ENCODE measurements around the gene BRD4. TPM values are rescaled to one million over a fixed set of nuclear protein-coding genes. Genes with fewer than 3 reads are reported as not detected.

BRD4 gene
- total and polyA plus RNA-seq, 2 of the 13 experiments (the other 11 are each of a cell fraction or from before 2014, with no cell fraction given), result 10.5 to 11.4 TPM

- TF ChIP-seq PRDM10 (CRISPR knock-in tag; IDR thresholded peaks at IDR 0.05; ENCODE audit: low read depth), result no peak
- no peak for TF ChIP-seq AFF4 (CRISPR knock-in tag; IDR thresholded peaks at IDR 0.05)
- TF ChIP-seq SMAD3 (CRISPR knock-in tag; IDR thresholded peaks at IDR 0.05), result 0 out of 2 replicates have a peak, but pooled peaks have one; percentile 20
- 0 out of 2 replicates have a peak, but pooled peaks have one; percentile 7 for TF ChIP-seq PAX8 (CRISPR knock-in tag; IDR thresholded peaks at IDR 0.05; ENCODE audit: borderline replicate concordance)
- no peak for TF ChIP-seq KMT2A (CRISPR knock-in tag; IDR thresholded peaks at IDR 0.05)
- peak; percentile 43; the same call in 1 of the 2 replicates for TF ChIP-seq TFDP1 (CRISPR knock-in tag; IDR thresholded peaks at IDR 0.05; ENCODE audit: borderline replicate concordance)
- no peak for TF ChIP-seq ZNF670 (CRISPR knock-in tag; IDR thresholded peaks at IDR 0.05; ENCODE audit: borderline replicate concordance)
- peak; percentile 87 for TF ChIP-seq ZNF205 (CRISPR knock-in tag; IDR thresholded peaks at IDR 0.05)
- TF ChIP-seq RNF219 (CRISPR knock-in tag; IDR thresholded peaks at IDR 0.05), result no peak
- TF ChIP-seq ZNF768 (CRISPR knock-in tag; IDR thresholded peaks at IDR 0.05), result peak; percentile 62
- no peak for TF ChIP-seq ZNF326 (CRISPR knock-in tag; IDR thresholded peaks at IDR 0.05; ENCODE audit: borderline replicate concordance)
- TF ChIP-seq DRAP1 (CRISPR knock-in tag; IDR thresholded peaks at IDR 0.05), result peak; percentile 92
- TF ChIP-seq ZNF782 (CRISPR knock-in tag; IDR thresholded peaks at IDR 0.05; ENCODE audit: borderline replicate concordance), result peak; percentile 24; the same call in 1 of the 2 replicates
- no peak for TF ChIP-seq CEBPG (CRISPR knock-in tag; IDR thresholded peaks at IDR 0.05)
- peak; percentile 82 for TF ChIP-seq ZSCAN21 (CRISPR knock-in tag; IDR thresholded peaks at IDR 0.05; ENCODE audit: borderline replicate concordance)
- TF ChIP-seq ZNF563 (CRISPR knock-in tag; IDR thresholded peaks at IDR 0.05), result peak; percentile 19; the same call in 1 of the 2 replicates
- TF ChIP-seq FOXC1 (CRISPR knock-in tag; IDR thresholded peaks at IDR 0.05; ENCODE audit: borderline replicate concordance), result peak; percentile 93
Observed at GRCh38 chr19:15379083-15379998, 47.0 kb upstream of the BRD4 start, which contains the start of gene AKAP8 (continued).
